GM21576 (cell line): ENCODE data around the gene GALNT3.
A peak's percentile ranks its signal among the peaks of the same experiment; 100 is the strongest.

ENCODE experiments used
- ATAC-seq: cut with Tn5 transposase; IDR thresholded peaks from one replicate; pipeline ENCODE4 v1.9.1; 2021; ENCODE audit warnings: mild to moderate bottlenecking, moderate library complexity; ENCODE audit not compliant: unreplicated experiment

GALNT3 gene

DNA sequence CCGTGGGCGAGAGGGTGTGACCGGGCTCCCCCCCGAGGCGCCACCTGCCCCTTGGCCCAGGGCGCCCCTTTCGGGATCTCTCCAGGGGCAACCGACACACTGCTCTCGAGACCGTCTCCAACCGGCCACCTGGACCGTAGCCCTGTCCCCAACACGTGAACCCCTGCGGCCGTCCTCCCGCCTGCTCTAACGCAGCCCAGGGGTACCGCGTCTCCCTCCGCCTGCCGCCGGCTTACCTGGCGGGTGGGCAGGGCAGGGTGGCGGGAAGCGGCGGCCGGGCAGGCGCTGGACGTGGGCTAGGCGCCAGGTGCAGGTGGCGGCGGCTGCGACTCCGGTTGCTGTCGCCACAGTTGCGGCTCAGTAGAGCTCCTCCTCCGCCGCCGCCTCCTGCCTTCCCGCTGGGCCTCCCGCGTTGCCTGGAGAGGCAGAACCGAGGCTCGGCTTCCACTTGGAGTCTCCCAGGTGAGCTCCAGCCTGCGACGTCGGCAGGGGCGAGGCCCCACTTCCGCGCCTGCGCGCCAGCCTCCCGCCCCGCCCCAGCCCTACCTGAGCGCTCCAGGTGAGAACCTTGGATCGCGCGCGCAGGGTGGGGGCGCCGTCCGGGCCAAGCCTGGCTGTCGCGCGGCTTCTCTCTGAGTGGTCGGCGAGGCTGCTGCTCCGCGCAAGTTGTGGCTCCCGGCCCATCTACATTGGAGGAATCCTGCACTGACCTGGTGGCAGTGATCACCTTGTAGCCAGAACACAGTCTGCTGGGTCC lies at the start of gene GALNT3:
Gene GALNT3, minus strand, starts transcription at position 469 of the 757 bp plus-strand sequence. CDS start 23,547 bp downstream, outside the sequence.
- ATAC-seq, result peak; percentile 26

DNA sequence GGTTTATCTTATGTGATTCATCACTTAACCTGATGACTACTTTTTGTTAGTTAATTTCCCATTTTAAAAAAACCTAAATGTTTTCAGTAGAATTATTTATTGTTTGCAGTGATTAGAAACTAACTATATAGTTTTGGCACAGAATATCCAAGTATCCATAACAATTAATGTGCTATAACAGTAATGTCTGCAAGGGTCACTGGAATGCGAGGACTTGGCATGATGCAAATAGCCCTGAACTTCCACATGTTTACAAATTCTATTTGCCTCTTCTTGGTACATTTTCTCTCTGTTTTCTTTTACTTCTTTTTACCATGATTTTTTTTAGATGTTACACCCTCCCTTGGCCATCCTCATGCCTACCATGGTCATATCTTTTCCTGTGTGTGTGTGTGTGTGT lies 49.3 kb upstream of the GALNT3 start:
- no peak for ATAC-seq

DNA sequence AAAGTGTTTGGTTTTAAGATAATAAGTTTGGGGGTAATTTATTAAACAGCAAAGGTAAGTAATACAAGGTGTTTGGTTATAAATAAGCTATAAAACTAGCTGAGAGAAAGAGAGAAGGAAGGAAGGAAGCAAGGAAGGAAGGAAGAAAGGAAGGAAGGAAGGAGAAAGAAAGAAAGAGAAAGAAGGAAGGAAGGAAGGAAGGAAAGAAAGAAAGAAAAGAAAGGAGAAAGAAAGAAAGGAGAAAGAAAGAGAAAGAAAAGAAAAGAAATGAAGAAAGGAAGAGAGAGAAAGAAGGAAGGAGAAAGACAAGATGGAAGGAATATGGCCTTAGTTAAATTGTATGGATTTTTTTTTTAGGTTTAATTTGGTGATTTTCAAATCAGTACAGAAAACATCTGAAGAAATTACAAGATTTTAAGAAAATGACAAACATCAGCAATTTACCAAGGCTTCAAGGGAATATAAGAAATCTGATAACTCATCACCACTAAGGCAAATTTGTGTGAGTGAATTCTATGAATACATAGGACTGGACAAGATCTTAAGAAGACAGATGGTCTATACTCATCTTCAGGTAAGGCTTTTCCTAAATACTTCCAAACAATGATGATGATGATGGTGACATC lies 46.4 kb upstream of the GALNT3 start:
- no peak for ATAC-seq

DNA sequence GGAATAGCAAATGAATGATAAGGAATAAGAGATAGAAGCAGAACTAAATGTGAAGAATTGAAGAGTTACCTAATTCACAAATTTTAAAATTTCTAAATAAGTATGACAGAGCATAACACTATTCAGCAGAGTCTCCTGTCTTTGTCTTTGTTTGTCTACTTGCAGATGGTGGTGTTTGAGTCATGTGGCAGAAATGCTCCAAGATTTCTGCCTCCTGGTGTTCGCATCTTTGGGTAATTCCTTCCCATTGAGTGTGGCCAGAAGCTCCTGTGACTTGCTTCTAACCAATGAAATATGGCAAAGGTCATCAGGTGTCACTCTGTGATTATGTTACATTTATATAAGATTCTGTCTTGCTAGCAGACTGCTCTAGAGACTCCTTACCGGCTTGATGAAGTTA lies 45.6 kb upstream of the GALNT3 start:
- ATAC-seq, result no peak

DNA sequence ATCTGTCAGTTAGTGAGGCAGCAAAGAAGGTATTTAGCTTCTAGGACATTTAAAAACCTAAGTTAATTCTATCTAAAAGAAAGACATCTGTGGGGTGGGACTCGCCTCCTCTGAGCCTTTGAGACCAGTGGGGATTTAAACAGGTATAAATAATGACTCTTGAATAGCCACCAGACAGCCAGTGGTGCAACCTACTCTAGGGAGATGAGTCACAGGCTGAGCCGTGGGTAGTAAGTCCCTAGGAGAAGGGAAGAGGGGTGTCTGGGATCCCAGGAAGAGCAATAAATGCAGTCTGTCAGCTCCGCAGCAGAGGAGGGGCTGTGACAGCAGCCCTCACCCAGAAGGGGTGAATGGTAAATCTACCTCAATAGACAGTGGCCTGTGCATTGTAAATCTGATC lies 43.1 kb upstream of the GALNT3 start:
- no peak for ATAC-seq

DNA sequence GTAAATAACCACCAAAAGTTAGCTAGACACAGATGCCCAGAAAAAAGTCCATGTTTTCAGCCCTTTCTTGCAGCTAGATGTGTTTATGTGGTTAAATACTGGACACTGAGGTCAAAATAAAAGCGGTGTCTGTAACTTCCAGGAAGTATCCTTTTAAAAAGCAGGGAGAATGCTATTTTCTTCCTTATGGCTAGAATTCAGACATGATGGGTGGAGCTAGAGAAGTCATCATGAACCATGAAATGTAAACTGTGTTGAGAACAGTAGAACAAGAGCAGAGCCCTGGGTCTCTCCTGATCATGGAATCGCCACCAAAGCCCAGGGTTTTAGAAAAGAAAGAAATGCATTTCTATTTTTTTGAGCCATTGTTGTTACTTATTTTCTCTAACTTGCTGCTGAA lies 41.3 kb upstream of the GALNT3 start:
- ATAC-seq, result no peak

DNA sequence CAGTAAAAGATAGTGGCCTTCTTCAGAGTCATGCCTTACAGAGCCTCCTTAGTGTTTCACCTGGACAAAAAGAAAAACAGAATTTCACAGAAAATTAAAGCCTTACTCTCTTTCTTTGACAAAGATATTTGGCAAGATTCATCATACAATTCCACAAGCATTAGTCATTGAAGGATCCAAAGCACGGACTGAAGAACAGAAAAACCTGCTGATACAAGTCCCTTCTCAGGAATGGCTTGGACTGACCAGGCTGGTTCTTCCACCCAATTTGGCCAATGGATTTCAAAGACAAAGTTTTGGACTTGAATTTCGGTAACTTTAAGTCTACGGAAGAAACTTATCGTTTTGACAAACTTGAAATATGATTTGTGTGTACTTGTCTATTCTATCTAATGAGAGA lies 39.1 kb upstream of the GALNT3 start:
- ATAC-seq, result no peak

DNA sequence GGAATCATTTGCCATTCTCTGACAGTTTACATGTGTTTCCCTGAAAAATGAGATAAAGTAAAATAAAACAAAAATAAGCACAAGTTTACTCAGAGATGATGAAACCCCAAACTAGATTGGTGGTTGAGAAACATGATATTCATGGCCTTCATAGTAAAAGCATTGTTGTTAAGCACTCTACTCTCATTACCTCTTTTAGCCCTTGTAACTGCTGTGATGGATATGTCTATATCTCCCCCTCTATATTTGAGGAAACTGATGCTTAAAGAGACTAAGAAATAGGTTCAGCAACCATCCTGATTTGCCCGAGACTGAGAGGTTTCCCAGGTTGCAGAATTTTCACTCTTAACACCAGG lies 33.9 kb upstream of the GALNT3 start:
- no peak for ATAC-seq

DNA sequence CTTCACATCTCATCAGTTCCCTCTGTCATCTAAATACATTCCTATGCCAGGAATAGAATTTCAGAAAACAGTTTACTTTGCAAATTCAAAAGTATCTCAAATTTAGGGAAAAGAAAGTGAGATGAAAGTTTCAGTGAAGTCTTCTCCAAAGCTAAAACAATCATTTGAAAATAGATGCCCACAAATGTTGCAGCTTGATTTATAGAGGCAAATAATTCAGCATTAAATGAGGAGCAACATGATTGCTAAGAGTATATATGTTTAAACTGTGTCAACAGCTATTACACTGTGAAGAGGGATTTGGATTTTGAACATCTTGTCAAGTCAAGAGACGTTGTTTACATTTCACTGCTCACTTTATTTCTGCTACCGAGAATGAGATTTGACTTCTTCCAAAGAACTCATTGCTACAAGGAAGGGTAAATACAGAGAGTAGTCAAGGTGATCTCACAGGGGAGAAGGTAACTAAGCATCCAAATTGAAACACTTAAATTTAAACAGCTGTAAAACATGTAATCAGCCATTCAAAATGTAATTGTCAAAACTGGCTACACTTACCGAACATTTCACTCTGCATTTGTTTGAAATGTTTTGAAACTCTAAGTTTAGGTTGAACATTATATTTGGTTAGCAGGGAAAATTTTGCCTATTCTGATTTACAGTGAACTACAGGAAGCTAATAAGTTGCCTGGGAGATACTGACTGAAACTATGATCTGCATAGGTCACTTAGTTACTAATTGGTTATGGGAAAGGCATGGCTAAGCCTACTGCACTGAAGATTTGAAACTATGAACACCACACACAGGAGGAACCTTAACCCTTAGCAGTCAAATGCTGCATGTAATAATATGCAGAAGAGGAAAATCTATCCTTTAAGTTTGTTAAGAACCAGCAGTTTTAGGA lies 33.2 kb upstream of the GALNT3 start:
- no peak for ATAC-seq

DNA sequence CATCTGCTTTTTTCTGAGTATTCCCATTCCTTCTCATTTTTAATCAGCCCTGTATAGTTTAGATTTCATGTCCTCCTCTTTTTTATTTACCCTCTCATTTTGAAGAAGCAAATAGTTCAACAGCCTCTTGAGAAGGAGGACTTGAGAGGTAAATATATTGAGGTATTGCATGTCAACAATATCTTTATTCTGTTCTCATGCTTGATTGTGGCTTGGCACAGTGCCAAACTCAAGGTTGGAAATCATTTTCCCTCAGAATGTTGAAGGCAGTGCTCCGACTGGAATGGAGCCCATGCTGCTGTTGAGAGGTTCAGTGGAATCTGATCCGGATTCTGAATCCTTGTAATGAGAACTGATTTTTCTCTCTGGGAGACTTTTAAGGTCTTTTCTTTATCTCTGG lies 31.0 kb upstream of the GALNT3 start:
- no peak for ATAC-seq

DNA sequence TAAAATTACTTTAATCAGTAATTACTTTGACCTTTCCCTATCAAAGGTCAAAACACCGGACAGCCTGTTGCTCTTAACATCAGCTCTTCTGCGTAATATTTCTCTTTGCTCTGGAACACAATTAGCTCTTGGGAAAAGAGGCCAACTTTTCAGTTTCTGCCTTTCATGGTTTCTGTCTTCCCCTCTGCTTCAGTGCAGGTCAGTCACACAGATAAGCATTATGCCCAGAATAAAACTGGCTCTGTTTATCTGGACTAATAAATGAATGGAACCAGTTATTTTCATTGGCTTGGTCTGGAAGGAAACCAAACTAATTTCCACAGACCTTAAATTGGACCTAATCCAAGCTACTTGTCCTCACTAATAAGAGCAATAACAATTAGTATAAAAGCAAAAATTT lies 26.2 kb upstream of the GALNT3 start:
- ATAC-seq, result no peak

DNA sequence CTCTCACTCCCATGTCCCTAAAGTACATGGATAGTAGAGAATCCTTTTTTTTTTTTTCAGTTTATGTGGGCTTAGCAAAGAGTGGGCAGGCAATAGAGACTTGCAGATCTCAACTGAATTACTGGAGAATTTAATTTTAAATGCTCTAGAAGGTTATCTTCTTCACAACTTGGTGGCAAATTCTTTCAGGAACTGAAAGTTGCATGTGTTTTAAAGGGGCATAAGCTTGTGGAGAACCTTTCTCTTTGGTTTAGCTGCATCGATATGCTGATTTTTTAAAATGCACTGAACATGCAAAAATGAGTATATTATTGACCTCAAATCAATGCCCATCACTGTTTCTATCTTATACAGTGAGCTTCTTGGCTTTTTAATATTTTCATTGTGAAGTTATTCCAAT lies 24.9 kb upstream of the GALNT3 start:
- no peak for ATAC-seq

DNA sequence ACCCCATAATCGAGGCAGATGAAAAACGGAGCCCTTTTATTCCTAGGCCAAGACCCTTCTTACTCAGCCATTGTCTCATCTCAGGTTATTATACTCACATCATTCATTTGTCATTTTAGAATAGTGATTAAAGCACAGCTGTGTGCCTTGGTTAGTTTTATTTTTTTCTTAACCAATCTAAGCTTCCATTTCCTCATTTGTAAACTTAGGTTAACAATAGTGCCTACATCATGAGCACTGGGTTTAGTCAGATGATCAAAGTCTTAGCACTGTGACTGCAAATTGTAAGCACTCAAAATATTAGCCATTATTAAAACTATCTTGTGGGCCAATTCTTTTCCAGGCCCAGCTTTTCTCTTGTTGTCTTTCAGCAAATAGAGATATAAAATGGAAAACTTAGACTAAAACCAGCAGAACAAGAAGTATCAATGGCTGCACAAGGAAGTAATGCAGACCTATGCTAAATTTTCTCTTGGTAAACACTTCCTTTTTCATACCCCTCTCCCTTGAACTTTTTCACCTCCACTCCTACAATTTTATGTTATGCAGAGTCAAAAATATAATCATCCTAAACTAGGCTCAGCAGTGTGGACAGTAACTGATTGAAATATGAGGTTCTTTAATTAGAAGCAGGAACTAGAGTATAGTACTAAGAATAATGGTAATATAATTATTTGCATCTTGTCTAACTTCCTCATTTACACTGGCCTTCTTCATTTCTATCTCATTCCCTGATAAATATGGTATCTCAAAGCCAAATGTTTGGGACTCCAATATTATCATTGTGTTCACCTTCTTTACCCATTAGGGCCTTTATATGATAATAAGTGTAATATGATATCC lies 21.5 kb upstream of the GALNT3 start:
- ATAC-seq, result peak; percentile 73

DNA sequence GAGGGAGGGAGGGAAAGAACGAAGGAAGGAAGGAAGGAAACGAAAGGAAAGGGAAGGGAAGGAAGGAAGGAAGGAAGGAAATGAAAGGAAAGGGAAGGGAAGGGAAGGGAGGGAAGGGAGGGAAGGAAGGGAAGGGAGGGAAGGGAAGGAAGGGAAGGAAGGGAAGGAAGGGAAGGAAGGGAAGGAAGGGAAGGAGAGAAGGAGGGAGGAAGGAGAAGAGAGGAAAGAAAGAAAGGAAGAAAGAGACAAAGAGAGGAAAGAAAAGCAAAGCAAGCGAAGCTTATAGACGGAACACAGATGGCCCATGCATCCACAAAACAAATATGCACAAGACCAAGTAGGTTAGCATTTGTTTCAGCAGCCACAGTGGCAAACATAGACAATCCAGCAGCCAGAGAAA lies 20.4 kb upstream of the GALNT3 start:
- no peak for ATAC-seq

DNA sequence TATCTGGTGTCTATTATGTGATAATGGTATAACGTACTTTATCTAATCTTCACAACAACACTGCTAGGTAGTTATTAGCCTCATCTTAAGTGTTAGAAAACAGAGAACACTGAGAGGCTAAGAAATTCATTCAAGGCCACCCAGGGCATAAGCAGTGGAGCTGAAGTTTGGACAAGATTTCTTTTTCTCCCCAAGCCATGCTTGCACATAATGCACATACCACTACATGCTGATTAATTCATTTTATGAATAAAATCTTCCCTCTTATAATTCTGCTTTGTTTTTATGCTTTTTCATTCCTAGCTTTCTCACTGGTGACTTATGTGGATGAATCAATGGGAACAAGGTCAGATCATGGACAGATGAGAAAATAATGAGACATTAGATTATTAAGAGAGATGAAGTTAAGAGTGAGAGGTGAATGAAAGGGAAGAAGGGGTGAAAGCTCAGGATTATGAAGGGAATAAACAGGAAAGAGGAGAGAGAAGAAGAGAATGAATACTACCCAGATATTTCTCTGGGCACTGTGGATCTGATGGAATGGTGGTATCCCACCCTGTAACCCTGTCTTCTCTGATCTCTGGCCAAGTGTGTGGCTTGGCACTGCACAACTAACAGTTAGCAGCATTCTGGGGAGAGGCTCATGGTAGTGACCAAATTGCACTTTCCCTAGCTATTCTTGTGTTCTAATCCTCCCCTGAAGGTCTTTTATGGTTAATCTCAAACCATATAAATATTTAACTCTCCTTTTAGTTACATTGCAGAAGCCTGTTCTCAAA lies 17.7 kb upstream of the GALNT3 start:
- ATAC-seq, result no peak

DNA sequence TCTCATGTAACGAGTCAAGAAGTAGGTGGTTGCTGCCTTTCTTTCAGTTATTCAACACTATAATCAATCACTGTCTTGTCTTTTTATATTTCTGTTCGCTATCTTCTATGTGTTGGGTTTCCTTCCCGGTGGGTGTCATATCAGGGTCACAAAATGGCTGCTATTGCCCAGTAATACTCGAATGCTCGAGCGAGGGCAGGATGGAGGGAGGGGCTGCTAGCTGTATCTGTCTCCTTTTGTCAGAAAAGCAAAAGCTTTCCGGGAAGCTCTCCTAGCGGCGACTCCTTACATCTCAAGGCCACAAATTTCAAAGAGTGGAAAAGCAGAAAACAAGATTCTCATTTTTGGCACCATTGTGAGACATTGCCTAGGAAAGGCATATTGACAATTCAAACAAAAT lies 16.4 kb upstream of the GALNT3 start:
- ATAC-seq, result no peak

DNA sequence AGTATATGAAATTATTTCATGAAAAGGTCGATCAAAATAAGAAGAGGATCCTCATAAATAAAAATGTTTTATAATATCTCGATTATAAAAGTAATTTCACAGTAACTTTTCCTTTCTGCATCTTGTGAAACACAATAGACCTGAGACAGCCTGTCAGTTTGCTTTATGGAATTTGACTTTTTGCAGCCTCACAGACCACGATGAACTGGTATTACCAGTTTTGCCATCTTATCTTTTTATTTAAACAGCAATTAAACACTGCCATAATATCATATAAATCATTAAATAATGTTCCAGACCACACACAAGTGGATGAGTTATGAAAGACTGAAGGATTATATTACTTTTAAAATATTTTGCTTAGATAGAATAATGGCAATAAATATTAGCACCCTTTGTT lies 10.7 kb upstream of the GALNT3 start:
- ATAC-seq, result no peak

DNA sequence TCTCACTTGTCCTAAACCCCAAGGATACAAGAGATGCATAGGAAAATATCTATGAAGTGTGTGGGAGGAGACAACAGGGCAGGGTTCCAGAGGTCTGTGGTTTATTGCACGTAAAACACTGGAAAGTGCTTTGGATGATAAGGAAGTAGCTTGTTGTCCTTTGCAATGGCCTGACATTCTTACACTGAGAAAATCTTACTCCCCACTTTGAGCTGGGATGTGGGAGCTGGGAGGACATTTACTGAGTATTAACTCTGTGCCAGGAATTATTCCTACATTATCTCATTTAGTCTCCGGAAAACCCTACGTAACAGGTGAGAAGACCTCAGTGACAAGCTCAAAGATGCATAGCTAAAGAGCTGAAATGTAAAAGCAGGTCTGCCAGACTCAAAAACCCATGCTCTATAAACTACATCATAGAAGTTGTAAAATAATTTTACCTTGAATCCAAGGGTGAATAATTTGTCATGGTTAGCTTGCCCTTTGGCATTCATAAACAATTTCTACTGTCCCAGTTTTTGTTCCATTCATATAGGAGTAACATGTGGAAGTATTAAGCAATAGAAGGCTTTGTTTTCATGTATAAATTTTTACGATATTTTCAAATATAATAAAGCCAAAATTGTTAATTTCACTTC lies 9.2 kb upstream of the GALNT3 start:
- no peak for ATAC-seq

DNA sequence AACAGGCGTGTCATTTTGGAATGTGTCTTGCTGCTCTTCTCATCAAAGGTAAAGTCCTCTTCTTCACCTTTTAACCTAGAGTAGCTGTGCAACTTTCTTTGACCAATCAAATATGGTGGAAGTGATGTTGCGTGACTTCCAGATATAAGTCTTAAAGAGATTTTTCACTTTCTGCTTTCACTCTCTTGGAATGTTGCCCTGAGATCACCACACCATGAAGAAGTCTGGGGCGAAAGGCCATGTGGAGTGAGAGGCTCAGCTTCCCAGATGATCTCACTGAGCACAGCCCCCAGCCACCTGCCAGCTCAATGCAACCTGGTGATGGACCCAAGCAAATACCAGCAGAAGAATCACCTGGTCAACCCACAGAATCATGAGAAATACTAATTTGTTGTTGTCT lies 7.1 kb upstream of the GALNT3 start:
- ATAC-seq, result no peak
